GM04504 (cell line): ENCODE measurements around the gene IRX6.

Source experiments
- DNase-seq: peaks from one replicate; pipeline ENCODE4 v3.0.0-alpha.2; 2012; ENCODE audit warnings: low read depth

Gene IRX6

GRCh38 chr16:55324285-55325079 is 479 bp downstream of the IRX6 start:
- DNase-seq: no peak

- DNase-seq: no peak
Measured at GRCh38 chr16:55325080-55325447, 1.1 kb downstream of the IRX6 start.

DNA sequence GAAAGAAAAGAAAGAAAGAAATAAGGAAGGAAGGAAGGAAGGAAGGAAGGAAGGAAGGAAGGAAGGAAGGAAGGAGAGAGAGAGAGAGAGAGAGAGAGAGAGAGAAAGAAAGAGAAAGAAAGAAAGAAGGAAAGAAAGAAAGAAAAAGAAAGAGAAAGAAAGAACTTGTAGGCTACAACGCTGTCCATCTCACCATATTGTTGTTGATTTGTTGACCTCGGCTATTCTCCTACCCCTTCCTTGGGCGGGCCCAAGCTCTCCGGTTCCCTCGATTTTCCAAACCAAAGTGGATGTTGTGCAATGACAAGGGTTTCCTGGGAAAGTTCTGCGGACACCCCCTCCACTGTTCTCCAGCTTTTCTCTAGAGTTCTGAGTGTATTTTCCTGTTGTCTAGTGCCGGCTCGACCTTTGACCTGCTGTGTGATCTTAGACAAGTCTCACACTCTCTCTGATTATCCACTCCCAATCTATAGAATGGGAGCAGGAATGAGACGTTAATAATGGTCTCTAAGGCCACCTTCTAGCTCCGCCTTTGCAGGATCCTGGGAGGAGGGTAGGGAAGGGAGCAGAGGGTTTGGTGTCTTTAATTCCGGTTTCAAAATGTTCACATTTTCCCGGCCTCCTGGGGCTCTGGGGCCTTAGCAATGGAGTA is 1.6 kb downstream of the IRX6 start:
- DNase-seq: no peak

- DNase-seq: no peak
Measured at GRCh38 chr16:55326261-55327092, 2.5 kb downstream of the IRX6 start.

DNA sequence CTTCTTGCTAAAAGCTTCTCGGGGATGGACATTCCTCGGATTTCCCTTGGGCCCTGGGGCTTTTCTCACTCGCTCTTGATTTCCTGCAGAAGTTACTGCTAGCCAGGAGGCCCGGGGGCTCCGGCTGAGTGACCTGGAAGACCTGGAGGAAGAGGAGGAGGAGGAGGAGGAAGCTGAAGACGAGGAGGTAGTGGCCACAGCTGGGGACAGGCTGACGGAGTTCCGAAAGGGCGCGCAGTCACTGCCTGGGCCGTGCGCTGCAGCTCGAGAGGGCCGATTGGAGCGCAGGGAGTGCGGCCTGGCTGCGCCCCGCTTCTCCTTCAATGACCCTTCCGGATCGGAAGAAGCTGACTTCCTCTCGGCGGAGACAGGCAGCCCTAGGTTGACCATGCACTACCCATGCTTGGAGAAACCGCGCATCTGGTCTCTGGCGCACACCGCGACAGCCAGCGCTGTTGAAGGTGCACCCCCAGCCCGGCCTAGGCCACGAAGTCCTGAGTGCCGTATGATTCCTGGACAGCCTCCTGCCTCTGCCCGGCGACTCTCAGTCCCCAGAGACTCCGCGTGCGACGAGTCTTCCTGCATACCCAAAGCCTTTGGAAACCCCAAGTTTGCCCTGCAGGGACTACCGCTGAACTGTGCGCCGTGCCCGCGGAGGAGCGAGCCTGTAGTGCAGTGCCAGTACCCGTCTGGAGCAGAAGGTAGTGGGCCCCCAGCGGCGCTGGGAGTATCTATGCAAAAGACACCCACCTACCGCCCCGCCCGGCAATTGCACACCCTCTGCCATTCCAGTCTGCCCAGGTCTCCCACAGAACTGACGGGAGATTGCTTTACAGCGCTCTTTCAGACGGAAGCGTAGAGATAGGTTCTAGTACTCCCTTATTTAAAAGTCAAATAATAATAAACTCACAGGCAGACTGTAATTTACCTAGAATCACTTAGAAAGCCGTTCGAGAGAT is 4.9 kb downstream of the IRX6 start:
- no peak for DNase-seq

- DNase-seq: no peak
Measured at GRCh38 chr16:55329791-55330428, 5.9 kb downstream of the IRX6 start.

- DNase-seq: no peak
Measured at GRCh38 chr16:55330781-55331647, 7.0 kb downstream of the IRX6 start.

DNA sequence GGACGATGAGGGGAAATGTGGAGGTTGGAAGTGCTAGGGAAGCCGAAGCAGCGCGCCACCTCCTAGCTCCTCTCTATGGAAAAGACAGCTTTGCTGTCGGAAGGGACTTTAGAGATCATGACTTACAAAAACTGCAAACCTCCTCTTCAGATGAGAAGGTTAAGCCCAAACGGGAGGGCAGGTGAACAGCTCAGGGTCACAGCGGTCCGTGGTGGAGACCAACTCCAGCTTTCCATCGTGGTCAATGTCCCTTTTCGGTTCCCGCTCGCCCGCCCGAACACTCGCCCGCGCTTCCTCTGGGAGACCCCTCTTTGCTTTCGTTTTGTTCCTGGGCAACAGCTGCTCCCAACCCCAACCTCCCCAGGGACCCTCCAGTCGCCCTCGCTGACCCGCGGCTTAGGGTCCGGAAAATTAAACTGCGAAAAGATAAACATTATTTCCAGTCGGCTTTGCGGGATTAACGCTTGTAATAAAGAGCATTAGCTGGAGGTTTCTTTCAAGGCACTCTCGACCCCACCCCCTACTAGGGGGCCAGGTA is 7.7 kb downstream of the IRX6 start:
- no peak for DNase-seq

DNA sequence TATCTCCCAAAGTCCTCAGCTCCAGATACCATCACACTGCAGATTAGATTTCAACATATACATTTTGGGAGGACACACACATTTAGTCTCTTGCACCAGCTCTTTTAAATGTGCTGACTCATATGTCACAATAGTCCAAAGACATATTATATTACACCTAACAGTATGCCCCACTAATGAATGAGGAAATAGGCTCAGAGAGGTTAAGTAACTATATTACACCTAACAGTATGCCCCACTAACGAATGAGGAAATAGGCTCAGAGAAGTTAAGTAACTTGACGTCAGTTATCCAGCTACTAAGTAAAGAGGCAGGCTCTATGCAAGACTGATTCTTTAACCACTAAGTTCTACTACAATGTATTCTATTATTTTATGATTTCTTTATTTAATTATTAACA is 9.7 kb downstream of the IRX6 start:
- DNase-seq: no peak

GRCh38 chr16:55338646-55339045 is 14.6 kb downstream of the IRX6 start:
- DNase-seq: no peak

DNA sequence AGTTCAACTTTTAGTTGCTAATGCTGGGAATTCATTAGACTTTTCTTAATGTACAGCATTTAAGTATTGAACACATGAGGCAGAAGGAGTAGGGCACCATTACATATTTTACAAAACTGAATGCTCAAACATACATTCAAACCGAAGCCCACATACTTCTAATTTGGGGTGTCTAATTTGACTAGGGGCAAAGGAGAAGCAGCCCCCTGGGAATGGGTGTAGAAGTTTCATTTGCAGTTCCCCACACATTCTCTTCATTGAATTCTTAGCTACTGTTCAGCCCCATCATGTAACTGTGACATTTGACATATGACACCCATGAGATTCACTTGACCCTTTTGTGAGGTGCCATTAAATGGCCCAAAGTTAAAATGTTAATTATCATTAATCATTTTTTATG is 16.4 kb downstream of the IRX6 start:
- DNase-seq: no peak

DNA sequence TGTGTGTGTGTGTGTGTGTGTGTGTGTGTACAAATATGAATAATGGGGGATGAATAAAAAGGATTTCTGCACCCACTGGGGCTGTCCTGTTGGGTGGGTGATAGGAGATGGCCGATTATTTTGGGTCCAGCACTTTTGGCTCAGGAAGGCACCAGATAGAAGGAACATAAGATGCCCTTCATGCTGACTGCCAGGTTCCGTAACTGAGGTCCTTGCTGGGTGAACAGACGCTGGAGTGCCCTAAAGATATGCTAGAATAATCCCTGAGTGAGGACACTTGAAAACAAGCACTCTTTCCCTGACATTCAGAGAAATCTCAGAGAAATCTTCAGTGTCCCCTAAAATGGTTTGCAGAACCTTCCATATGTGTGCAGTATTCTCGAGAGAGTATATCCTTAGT is 17.7 kb downstream of the IRX6 start:
- DNase-seq: no peak

DNA sequence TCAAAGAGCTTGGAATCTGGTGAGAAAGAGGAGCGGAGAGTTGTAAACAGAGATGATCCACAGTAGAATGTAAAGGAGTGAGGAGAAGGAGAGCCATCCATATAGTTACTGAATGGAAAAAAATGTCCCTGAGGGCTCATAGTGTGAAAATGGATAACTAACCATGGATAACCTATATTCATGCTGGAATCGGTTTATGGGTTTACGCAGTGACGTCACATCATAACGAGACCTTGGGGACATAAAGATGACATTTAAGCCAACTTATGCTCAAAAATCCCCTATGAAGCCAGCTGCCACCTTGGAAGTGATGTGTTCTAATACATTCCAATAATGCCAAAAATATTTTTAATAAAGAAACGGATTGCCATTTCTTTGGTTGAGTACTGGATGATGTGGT is 22.5 kb downstream of the IRX6 start:
- DNase-seq: no peak

- peak; percentile 17 for DNase-seq
Measured at GRCh38 chr16:55349867-55350266, 25.9 kb downstream of the IRX6 start.

GRCh38 chr16:55350984-55351383 is 27.0 kb downstream of the IRX6 start:
- no peak for DNase-seq

DNA sequence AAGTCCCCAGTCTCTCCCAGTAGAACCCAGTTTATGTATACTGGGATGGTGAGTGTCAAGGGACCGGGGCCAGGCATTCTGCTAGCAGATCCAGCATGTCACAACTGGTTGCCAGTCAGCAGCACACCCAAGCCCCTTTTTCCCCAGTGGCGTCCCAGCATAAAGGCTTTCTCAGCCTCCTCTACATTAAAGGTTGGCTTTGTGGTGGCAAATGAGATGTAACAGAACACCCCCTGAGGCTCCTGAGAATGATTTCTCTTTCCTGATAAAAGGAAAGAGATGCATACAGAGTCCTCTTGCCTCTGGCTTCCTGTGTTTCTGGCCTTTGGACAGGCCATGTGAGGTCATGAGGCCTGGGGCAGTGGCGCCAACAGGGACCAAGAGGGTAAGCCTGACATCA is 27.9 kb downstream of the IRX6 start:
- DNase-seq: no peak

- DNase-seq: no peak
Measured at GRCh38 chr16:55357241-55357640, 33.2 kb downstream of the IRX6 start.

GRCh38 chr16:55359946-55360345 is 35.9 kb downstream of the IRX6 start:
- DNase-seq: no peak

- DNase-seq: no peak
Measured at GRCh38 chr16:55364811-55365210, 40.8 kb downstream of the IRX6 start.

DNA sequence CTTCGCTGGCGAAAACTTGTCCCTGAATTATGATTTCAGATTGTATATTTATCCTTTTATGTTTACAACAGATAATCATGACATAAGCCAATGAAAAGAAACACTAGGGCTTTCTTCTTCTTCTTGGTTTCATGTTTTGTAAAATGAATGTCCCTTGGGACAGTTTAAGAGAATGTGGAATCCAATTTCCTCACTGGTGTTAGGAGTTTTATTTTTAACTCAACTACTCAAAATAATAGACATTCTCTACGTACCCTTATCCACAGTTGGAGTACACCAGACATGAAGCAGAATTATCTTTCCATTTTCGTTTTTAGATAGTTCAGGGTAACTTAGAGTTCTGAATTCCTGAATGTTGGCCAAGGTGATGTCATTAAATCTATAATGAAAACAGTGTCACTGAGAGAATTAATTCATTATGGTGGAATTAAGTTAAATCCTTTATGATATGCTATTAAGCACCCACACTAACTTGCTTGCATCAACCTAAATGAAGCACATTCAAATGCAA is 43.4 kb downstream of the IRX6 start:
- no peak for DNase-seq
